Heart right ventricle (tissue), 16 donors: Measurements from ENCODE around the gene IRX5. TPM values are rescaled to one million over a fixed set of nuclear protein-coding genes. Genes with fewer than 3 reads are reported as not detected.

Experiments
- ATAC-seq, 8 donors: fragments of 200-7000 bp; cut with Tn5 transposase; one replicate each; pipeline ENCODE4 v1.9.1; 2020; ENCODE audit warnings: mild to moderate bottlenecking in 8 of 8, moderate library complexity in 8 of 8, moderate number of reproducible peaks in 1 of 8
- DNase-seq, 2 donors: peaks; one replicate each; pipeline ENCODE4 v3.0.0-alpha.2; 2020
- H3K27ac ChIP-seq, 10 donors: fragments of 200-600 bp; sonication (generic) in 2 of 10; one replicate each; pipeline versions ENCODE4 v1.5.0 to v1.8.0; 2020 to 2022; ENCODE audit warnings: mild to moderate bottlenecking in 3 of 10
- H3K27me3 ChIP-seq, 7 donors: fragments of 200-600 bp; one replicate each; pipeline ENCODE4 v1.8.0; 2021 to 2022; ENCODE audit warnings: mild to moderate bottlenecking in 2 of 7
- H3K36me3 ChIP-seq, 9 donors: fragments of 200-600 bp; sonication (generic) in 1 of 9; one replicate each; pipeline versions ENCODE4 v1.5.0 to v1.8.0; 2020 to 2022; ENCODE audit warnings: mild to moderate bottlenecking in 2 of 9
- H3K4me1 ChIP-seq, 9 donors: fragments of 200-600 bp; sonication (generic) in 1 of 9; one replicate each; pipeline versions ENCODE4 v1.5.0 to v1.8.0; 2020 to 2022; ENCODE audit warnings: mild to moderate bottlenecking in 4 of 9
- H3K4me3 ChIP-seq, 10 donors: fragments of 200-600 bp; sonication (generic) in 2 of 10; one replicate each; pipeline versions ENCODE4 v1.5.0 to v1.8.0; 2020 to 2022; ENCODE audit warnings: mild to moderate bottlenecking in 7 of 10, moderate library complexity in 2 of 10
- H3K9me3 ChIP-seq, 11 donors: fragments of 200-600 bp in 10 of 11; sonication (generic) in 2 of 11; one replicate each; pipeline versions ENCODE4 v1.5.0 to v1.8.0; 2013 to 2022; ENCODE audit warnings: mild to moderate bottlenecking in 2 of 11, control low read depth in 1 of 11, moderate library complexity in 1 of 11
- WGBS, 2 donors: extraction: QIAGEN DNeasy Blood & Tissue Kit; methylation state at CpG; one replicate each; pipeline ENCODE4 v1.1.7; 2013; ENCODE audit warnings: inconsistent platforms in 1 of 2; 5-methylcytosine and 5-hydroxymethylcytosine counted together
- intact Hi-C, 10 donors: fragments of 100-400 bp; cut with DNase I; formaldehyde crosslinking; loops; one replicate each; pipeline versions ENCODE4 v1.11.1 to v1.14.2; 2022
- polyA plus RNA-seq, 2 donors: library from polyadenylated mRNA; stranded (reverse); fragments of 200-250 nt; gene quantifications; one replicate each; pipeline ENCODE4 v1.2.3, GENCODE V29; 2013
- total RNA-seq, 10 donors: library from RNA; stranded (reverse); fragmentation: NEBNext Ultra II Directional in 3 of 10; extraction: Animal tissue kit (Norgen Biotek cat#: 25700) in 3 of 10; gene quantifications; one replicate each; pipeline versions ENCODE4 v1.2.1 to v1.2.4, GENCODE V29; 2021 to 2023
- TF ChIP-seq, protein P1 (sequence below), 9 donors: fragments of 200-600 bp; sonication (generic) in 2 of 9; IDR thresholded peaks; one replicate each; pipeline versions ENCODE4 v1.5.0 to v1.8.0; 2021 to 2022; ENCODE audit warnings: antibody characterized with exemption in 9 of 9, mild to moderate bottlenecking in 5 of 9, moderate library complexity in 1 of 9
- donor health status: Arrhythmogenic right ventricular cardiomyopathy.
- donor health status: ischemic (EF 13 %, LVEDD 7.1; RV severe dilation, severe dysfunction).
- donor health status: healthy with polysubstance abuse.
- donor health status: DM: no; HTN: yes; CAD: no.
- donor health status: DM: no; HTN: no; CAD: no.
- donor health status: ischemic (EF 25% LVEDD 6.9; RV normal size, moderate dysfunction).
- donor health status: ischemic (EF 25% LVEDD 5.7; RV mildly dilated, moderate dysfunction).
- donor health status: healthy.
- donor health status: DM: yes; HTN: yes; CAD: no.
- donor health status: Ischemic cardiomyopathy.
- donor health status: ischemic (EF 35%, LVEDD 5.7; RV mildly dilated, moderate dysfunction).
- donor health status: nonischemic (EF 11% LVEDD 7.7; RV severe dilation, severe dysfunction).
- donor health status: DM: yes; HTN: yes; CAD: no.
- donor health status: PGD.
- donor health status: ischemic (EF 29% LVEDD 5.4; RV normal size, mild dysfunction).
- donor health status: nonischemic (EF 23%, LVEDD 6.1; RV moderate dilation, normal function).

Gene IRX5
- total and polyA plus RNA-seq, 12 donors = 3.7 to 39.8 (median 22.9) TPM

GRCh38 chr16:54976651-54977200 lies 46.1 kb downstream of the IRX5 start:
- no peak for ATAC-seq
- H3K9me3 ChIP-seq = no peaks in the 10 kb centered on the region
- DNase-seq = no peak
- H3K36me3 ChIP-seq = no peaks in the 10 kb centered on the region
- intact Hi-C loops = no loop called here
- no peaks in the 10 kb centered on the region for H3K4me1 ChIP-seq
- no peaks in the 10 kb centered on the region for H3K27me3 ChIP-seq
- no peak overlapping the region for H3K4me3 ChIP-seq
- TF ChIP-seq, protein P1, sequence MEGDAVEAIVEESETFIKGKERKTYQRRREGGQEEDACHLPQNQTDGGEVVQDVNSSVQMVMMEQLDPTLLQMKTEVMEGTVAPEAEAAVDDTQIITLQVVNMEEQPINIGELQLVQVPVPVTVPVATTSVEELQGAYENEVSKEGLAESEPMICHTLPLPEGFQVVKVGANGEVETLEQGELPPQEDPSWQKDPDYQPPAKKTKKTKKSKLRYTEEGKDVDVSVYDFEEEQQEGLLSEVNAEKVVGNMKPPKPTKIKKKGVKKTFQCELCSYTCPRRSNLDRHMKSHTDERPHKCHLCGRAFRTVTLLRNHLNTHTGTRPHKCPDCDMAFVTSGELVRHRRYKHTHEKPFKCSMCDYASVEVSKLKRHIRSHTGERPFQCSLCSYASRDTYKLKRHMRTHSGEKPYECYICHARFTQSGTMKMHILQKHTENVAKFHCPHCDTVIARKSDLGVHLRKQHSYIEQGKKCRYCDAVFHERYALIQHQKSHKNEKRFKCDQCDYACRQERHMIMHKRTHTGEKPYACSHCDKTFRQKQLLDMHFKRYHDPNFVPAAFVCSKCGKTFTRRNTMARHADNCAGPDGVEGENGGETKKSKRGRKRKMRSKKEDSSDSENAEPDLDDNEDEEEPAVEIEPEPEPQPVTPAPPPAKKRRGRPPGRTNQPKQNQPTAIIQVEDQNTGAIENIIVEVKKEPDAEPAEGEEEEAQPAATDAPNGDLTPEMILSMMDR (IDR thresholded peaks at IDR 0.05) = no peak
- WGBS, 2 donors = 74 to 86% methylated on average over 13 of the region's 13 CpGs
- H3K27ac ChIP-seq = no peak overlapping the region

DNA sequence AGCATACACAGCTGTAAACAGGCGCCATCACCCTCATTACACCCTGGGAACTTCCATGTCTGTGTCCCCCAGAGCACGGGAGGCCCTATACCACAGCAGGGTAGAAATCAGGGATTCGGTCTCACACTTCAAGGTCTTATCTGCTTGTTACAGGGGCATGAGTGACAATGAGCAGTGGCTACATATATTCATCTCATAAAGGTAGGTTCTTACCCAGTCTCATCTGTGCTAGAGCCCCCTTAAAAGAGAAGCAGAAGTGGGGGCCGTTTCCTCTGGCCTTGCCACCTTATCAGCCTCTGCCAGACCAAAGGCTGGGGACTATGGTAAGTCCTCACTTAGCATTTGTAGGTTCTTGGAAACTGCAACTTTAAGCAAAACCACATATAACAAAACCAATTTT lies 46.5 kb downstream of the IRX5 start:
- DNase-seq = no peak
- intact Hi-C loops = no loop called here
- no peaks in the 10 kb centered on the region for H3K4me1 ChIP-seq
- H3K4me3 ChIP-seq = no peak overlapping the region
- TF ChIP-seq, protein P1 (IDR thresholded peaks at IDR 0.05) = no peak
- no peaks in the 10 kb centered on the region for H3K9me3 ChIP-seq
- 66 to 68% methylated on average over 4 of the region's 4 CpGs for WGBS, 2 donors
- no peak for ATAC-seq
- H3K27ac ChIP-seq = no peak overlapping the region
- no peaks in the 10 kb centered on the region for H3K36me3 ChIP-seq
- no peaks in the 10 kb centered on the region for H3K27me3 ChIP-seq

DNA sequence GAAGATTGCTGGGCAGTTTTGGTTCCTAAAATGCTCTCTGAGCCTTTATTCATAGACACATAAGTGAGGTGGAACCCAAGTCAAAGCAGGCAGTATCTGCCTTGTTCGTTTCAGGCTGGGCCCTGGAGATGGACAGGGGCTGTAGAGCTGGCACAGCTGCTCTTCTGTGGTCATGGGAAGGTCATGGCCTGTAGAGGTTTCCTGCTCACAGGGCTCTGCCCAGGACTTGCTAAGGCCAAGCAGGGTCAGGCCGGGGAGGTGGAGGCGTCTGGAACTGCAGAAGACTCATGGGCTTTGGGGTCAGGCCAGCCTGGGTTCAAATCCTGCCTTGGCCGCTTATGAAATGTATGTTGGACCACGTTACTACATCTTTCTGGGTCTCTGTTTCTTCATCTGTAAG lies 50.2 kb downstream of the IRX5 start:
- H3K4me1 ChIP-seq = peaks cover 0 to 16% (median 5%) of the 10 kb centered on the region in 9 donors
- TF ChIP-seq, protein P1 (IDR thresholded peaks at IDR 0.05) = no peak
- no peak overlapping the region for H3K27ac ChIP-seq
- DNase-seq (no peak), ATAC-seq (no peak)
- WGBS, 2 donors = 82 to 84% methylated on average over 5 of the region's 5 CpGs
- no peaks in the 10 kb centered on the region for H3K36me3 ChIP-seq
- intact Hi-C loops = no loop called here
- no peaks in the 10 kb centered on the region for H3K27me3 ChIP-seq
- H3K9me3 ChIP-seq = no peaks in the 10 kb centered on the region
- no peak overlapping the region for H3K4me3 ChIP-seq
